Uterus (tissue), 4 donors: ENCODE measurements around the gene RGS6. TPM values are rescaled to one million over a fixed set of nuclear protein-coding genes. Genes with fewer than 3 reads are reported as not detected.

Experiments
- DNase-seq, 2 donors: peaks; one replicate each; pipeline ENCODE4 v3.0.0-alpha.2; 2019 to 2020
- H3K27ac ChIP-seq, 2 donors: fragments of 200-600 bp; sonication (generic); 1 replicate in 1 of 2; 2 replicates in 1 of 2; pipeline ENCODE4 v1.5.1; 2016 to 2018
- H3K27me3 ChIP-seq, 2 donors: fragments of 200-600 bp; sonication (generic); one replicate each; pipeline ENCODE4 v1.5.1; 2018 to 2019; ENCODE audit warnings: control low read depth in 1 of 2
- H3K36me3 ChIP-seq, 2 donors: fragments of 200-600 bp; sonication (generic); one replicate each; pipeline ENCODE4 v1.5.1; 2019; ENCODE audit warnings: control low read depth in 1 of 2
- H3K4me1 ChIP-seq, 2 donors: fragments of 200-600 bp; sonication (generic); one replicate each; pipeline ENCODE4 v1.5.1; 2018 to 2019; ENCODE audit warnings: control low read depth in 1 of 2
- H3K4me3 ChIP-seq, 2 donors: fragments of 200-600 bp; sonication (generic); 1 replicate in 1 of 2; 2 replicates in 1 of 2; pipeline ENCODE4 v1.5.1; 2018 to 2019; ENCODE audit warnings: mild to moderate bottlenecking in 1 of 2
- H3K9me3 ChIP-seq, 2 donors: fragments of 200-600 bp; sonication (generic); one replicate each; pipeline ENCODE4 v1.5.1; 2019; ENCODE audit warnings: control low read depth in 1 of 2
- CTCF ChIP-seq, 4 experiments: fragments of 200-600 bp in 2 of 4; fragments of 450-650 bp in 2 of 4; sonication (generic) in 2 of 4; IDR thresholded peaks; one replicate each; pipeline ENCODE4 v1.5.1; 2016 to 2019; ENCODE audit warnings: antibody characterized with exemption in 4 of 4, mild to moderate bottlenecking in 2 of 4, moderate library complexity in 1 of 4
- POLR2A ChIP-seq, 2 donors: fragments of 450-650 bp; IDR thresholded peaks; one replicate each; pipeline ENCODE4 v1.6.1; 2016; ENCODE audit warnings: antibody characterized with exemption in 2 of 2, mild to moderate bottlenecking in 1 of 2, moderate library complexity in 1 of 2
- intact Hi-C: fragments of 100-400 bp; cut with DNase I; formaldehyde crosslinking; loops from one replicate; pipeline ENCODE4 v1.15.1; 2023; ENCODE audit warnings: low total_unique reads
- total RNA-seq, 4 donors: library from RNA; depleted of rRNA in 3 of 4; stranded (reverse); fragments of >200 nt in 3 of 4; gene quantifications; one replicate each; pipeline versions ENCODE4 v1.1.0 to v1.2.4, GENCODE V29; 2014 to 2023
- donor health status: DM: yes; HTN: yes; CAD: no.

The RGS6 gene
- total RNA-seq, 4 donors from 2014 or later = 1.0 to 7.4 (median 6.2) TPM; not detected in 1

DNA sequence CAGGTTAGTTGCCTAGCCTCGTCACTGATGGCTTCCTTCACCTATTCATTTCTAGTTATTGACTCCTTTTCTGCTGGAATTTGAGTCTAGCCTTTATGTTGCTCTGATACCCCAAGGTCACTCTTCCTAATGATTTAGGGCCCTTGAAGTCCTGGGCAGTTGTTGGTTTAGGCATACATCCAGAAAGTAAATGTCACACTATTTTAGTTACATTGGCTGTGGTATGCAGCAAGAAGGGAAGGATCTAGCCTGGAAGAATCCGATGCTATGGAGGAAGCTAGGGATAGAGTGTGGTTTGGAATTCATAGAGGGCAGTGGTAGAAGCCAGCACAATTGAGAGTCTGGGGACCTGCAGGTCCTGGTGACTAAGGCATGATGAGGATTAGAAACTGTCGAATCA is 38.0 kb downstream of the RGS6 start:
- Histone ChIP-seq H3K27ac (no peak overlapping the region), H3K4me1 (no peaks in the 10 kb centered on the region), H3K4me3 (no peak overlapping the region), H3K9me3 (no peaks in the 10 kb centered on the region), H3K27me3 (no peaks in the 10 kb centered on the region), H3K36me3 (no peaks in the 10 kb centered on the region)
- DNase-seq = no peak
- TF ChIP-seq POLR2A (IDR thresholded peaks at IDR 0.05) = no peak
- TF ChIP-seq CTCF (IDR thresholded peaks at IDR 0.05) = no peak
- intact Hi-C loops = no loop called here

- intact Hi-C loops = no loop called here
- no peaks in the 10 kb centered on the region for H3K27me3 ChIP-seq
- no peak for TF ChIP-seq POLR2A (IDR thresholded peaks at IDR 0.05)
- no peak overlapping the region for H3K27ac ChIP-seq
- no peak for DNase-seq
- H3K4me3 ChIP-seq = no peak overlapping the region
- no peaks in the 10 kb centered on the region for H3K36me3 ChIP-seq
- H3K9me3 ChIP-seq = no peaks in the 10 kb centered on the region
- no peaks in the 10 kb centered on the region for H3K4me1 ChIP-seq
Observed at GRCh38 chr14:71985538-71986189, 53.4 kb downstream of the RGS6 start.

GRCh38 chr14:71988476-71988875 is 56.2 kb downstream of the RGS6 start:
- no peaks in the 10 kb centered on the region for H3K4me1 ChIP-seq

GRCh38 chr14:71988939-71989338 is 56.7 kb downstream of the RGS6 start:
- intact Hi-C loops = no loop called here
- DNase-seq = no peak

More at GRCh38 chr14:71988476-71988875, 56.2 kb downstream of the RGS6 start:
- TF ChIP-seq CTCF (IDR thresholded peaks at IDR 0.05) (no peak), POLR2A (IDR thresholded peaks at IDR 0.05) (no peak)
- Histone ChIP-seq H3K27me3 (no peaks in the 10 kb centered on the region), H3K27ac (no peak overlapping the region), H3K9me3 (no peaks in the 10 kb centered on the region), H3K4me3 (no peak overlapping the region), H3K36me3 (no peaks in the 10 kb centered on the region)
- intact Hi-C loops = no loop called here
- DNase-seq = no peak

GRCh38 chr14:71994416-71994815 is 62.2 kb downstream of the RGS6 start:
- H3K27ac ChIP-seq = no peak overlapping the region
- TF ChIP-seq POLR2A (IDR thresholded peaks at IDR 0.05) = no peak
- TF ChIP-seq CTCF (IDR thresholded peaks at IDR 0.05) = no peak
- no peaks in the 10 kb centered on the region for H3K36me3 ChIP-seq
- no peaks in the 10 kb centered on the region for H3K27me3 ChIP-seq
- no peak overlapping the region for H3K4me3 ChIP-seq
- intact Hi-C loops = no loop called here
- no peak for DNase-seq
- no peaks in the 10 kb centered on the region for H3K9me3 ChIP-seq
- H3K4me1 ChIP-seq = no peaks in the 10 kb centered on the region

More at GRCh38 chr14:71988939-71989338, 56.7 kb downstream of the RGS6 start:
- Histone ChIP-seq H3K4me3 (no peak overlapping the region), H3K27ac (no peak overlapping the region), H3K36me3 (no peaks in the 10 kb centered on the region), H3K27me3 (no peaks in the 10 kb centered on the region), H3K9me3 (no peaks in the 10 kb centered on the region), H3K4me1 (no peaks in the 10 kb centered on the region)
- TF ChIP-seq POLR2A (IDR thresholded peaks at IDR 0.05) (no peak), CTCF (IDR thresholded peaks at IDR 0.05) (no peak)
